Uterus (tissue), 2 donors: ENCODE measurements around the gene PRKRA.

Source experiments
- CTCF ChIP-seq, 4 experiments: fragments of 200-600 bp in 2 of 4; fragments of 450-650 bp in 2 of 4; sonication (generic) in 2 of 4; IDR thresholded peaks; one replicate each; pipeline ENCODE4 v1.5.1; 2016 to 2019; ENCODE audit warnings: antibody characterized with exemption in 4 of 4, mild to moderate bottlenecking in 2 of 4, moderate library complexity in 1 of 4
- POLR2A ChIP-seq, 2 donors: fragments of 450-650 bp; IDR thresholded peaks; one replicate each; pipeline ENCODE4 v1.6.1; 2016; ENCODE audit warnings: antibody characterized with exemption in 2 of 2, mild to moderate bottlenecking in 1 of 2, moderate library complexity in 1 of 2

DNA sequence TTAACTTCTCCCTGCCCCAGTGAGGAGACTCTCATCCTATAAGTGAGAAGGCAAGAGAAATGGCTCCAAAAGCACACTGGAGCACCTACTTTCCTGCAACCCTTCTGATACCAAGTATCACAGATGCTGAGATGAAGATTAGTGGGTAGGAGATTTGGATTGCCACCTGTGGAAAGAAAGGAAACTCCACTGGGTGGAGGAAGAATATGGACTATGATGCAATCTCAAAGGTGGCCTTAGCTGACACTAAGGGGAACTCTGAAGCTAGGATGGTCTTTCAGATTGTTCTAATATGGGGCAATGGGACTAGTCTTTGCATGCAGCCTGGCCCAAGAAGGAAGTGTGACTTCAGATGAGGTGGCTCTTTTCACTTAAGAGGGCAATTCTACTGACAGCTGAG lies 21.6 kb downstream of the PRKRA start:
- no peak for TF ChIP-seq CTCF (IDR thresholded peaks at IDR 0.05)
- no peak for TF ChIP-seq POLR2A (IDR thresholded peaks at IDR 0.05)
